ENCODE data around the gene IFNGR1. TPM values are rescaled to one million over a fixed set of nuclear protein-coding genes. Genes with fewer than 3 reads are reported as not detected.

The IFNGR1 gene
- polyA plus RNA-seq, 6 donors from 2014 or later, result 62.8 to 86.0 (median 70.8) TPM

Other genes with a start within 250 kb of the IFNGR1 start
- gene IL20RA, start 174.4 kb downstream of the IFNGR1 start, polyA plus RNA-seq (ENCODE audit: low read depth in 6 of 6), result not detected
- gene IL22RA2, start 45.7 kb downstream of the IFNGR1 start, polyA plus RNA-seq (ENCODE audit: low read depth in 6 of 6), result not detected